GM10266 (cell line): Measurements from ENCODE around the gene CACNG4.

ENCODE experiments used
- DNase-seq: peaks from one replicate; pipeline ENCODE4 v3.0.0; 2012; ENCODE audit errors: extremely low spot score
- CTCF ChIP-seq: IDR thresholded peaks from 2 replicates; pipeline ENCODE4 v1.5.1; 2012; ENCODE audit warnings: mild to moderate bottlenecking, low read depth; ENCODE audit not compliant: control insufficient read depth, insufficient read depth; ENCODE audit errors: missing control alignments

The CACNG4 gene

GRCh38 chr17:67017910-67018309 lies 53.4 kb downstream of the CACNG4 start:
- no peak for TF ChIP-seq CTCF
- no peak for DNase-seq

GRCh38 chr17:67018471-67019434 lies 54.2 kb downstream of the CACNG4 start:
- TF ChIP-seq CTCF = no peak
- no peak for DNase-seq

- TF ChIP-seq CTCF = no peak
- no peak for DNase-seq
Observed at GRCh38 chr17:67019809-67020208, 55.3 kb downstream of the CACNG4 start.

GRCh38 chr17:67020293-67020766 lies 55.8 kb downstream of the CACNG4 start:
- DNase-seq = no peak
- no peak for TF ChIP-seq CTCF

GRCh38 chr17:67021196-67021595 lies 56.7 kb downstream of the CACNG4 start:
- no peak for TF ChIP-seq CTCF
- no peak for DNase-seq

- no peak for DNase-seq
- no peak for TF ChIP-seq CTCF
Observed at GRCh38 chr17:67021743-67022450, 57.4 kb downstream of the CACNG4 start.
